OCI-LY1 (cell line): ENCODE results near the gene AFMID.

ENCODE experiments used
- H2AFZ ChIP-seq: fragments of 200-600 bp; sonication (generic), shearing (Covaris generic); 2 replicates; pipeline ENCODE4 v1.6.0; 2014; ENCODE audit warnings: antibody characterized with exemption, mild to moderate bottlenecking, low read length
- H3F3A ChIP-seq: fragments of 200-600 bp; sonication (generic), shearing (Covaris generic); 2 replicates; pipeline ENCODE4 v1.6.0; 2014; ENCODE audit warnings: mild to moderate bottlenecking, antibody characterized with exemption, low read length, moderate library complexity; ENCODE audit not compliant: insufficient read depth
- H3K27ac ChIP-seq: fragments of 200-600 bp; sonication (generic); 2 replicates; pipeline ENCODE4 v1.5.1; 2014; ENCODE audit warnings: low read length, mixed run types, mild to moderate bottlenecking, low read depth; ENCODE audit not compliant: poor library complexity, severe bottlenecking
- H3K27me3 ChIP-seq: fragments of 200-600 bp; sonication (generic); 2 replicates; pipeline ENCODE4 v1.6.0; 2014; ENCODE audit warnings: antibody characterized with exemption, mild to moderate bottlenecking, low read length, moderate library complexity; ENCODE audit not compliant: insufficient read depth
- H3K36me3 ChIP-seq: fragments of 200-600 bp; sonication (generic); 2 replicates; pipeline ENCODE4 v1.6.1; 2014; ENCODE audit warnings: mild to moderate bottlenecking, antibody characterized with exemption, low read length, moderate library complexity, mixed read lengths; ENCODE audit not compliant: insufficient read depth
- H3K4me1 ChIP-seq: fragments of 200-600 bp; sonication (generic); 2 replicates; pipeline ENCODE4 v1.5.1; 2014; ENCODE audit warnings: mild to moderate bottlenecking, low read length, moderate library complexity; ENCODE audit not compliant: insufficient read depth, severe bottlenecking
- H3K4me2 ChIP-seq: fragments of 200-600 bp; sonication (generic), shearing (Covaris generic); 2 replicates; pipeline ENCODE4 v1.6.1; 2014; ENCODE audit warnings: low read length
- H3K4me3 ChIP-seq: fragments of 200-600 bp; sonication (generic); 2 replicates; pipeline ENCODE4 v1.5.1; 2014; ENCODE audit warnings: low read length, low read depth, mild to moderate bottlenecking, mixed read lengths; ENCODE audit not compliant: poor library complexity, severe bottlenecking
- H3K79me2 ChIP-seq: fragments of 200-600 bp; shearing (Covaris generic); 2 replicates; pipeline ENCODE4 v1.6.1; 2016; ENCODE audit warnings: mixed run types, low read length, mixed read lengths; ENCODE audit not compliant: insufficient read depth
- H3K9ac ChIP-seq: fragments of 200-600 bp; sonication (generic), shearing (Covaris generic); 2 replicates; pipeline ENCODE4 v1.6.1; 2014; ENCODE audit warnings: mild to moderate bottlenecking, low read length, mixed read lengths
- H3K9me2 ChIP-seq: fragments of 200-600 bp; sonication (generic), shearing (Covaris generic); 2 replicates; pipeline ENCODE4 v1.6.1; 2014; ENCODE audit warnings: low read depth, mild to moderate bottlenecking, low read length, mixed read lengths
- H3K9me3 ChIP-seq: fragments of 200-600 bp; shearing (Covaris generic); 2 replicates; pipeline ENCODE4 v1.6.1; 2014; ENCODE audit warnings: low read length, mixed read lengths
- H4K20me1 ChIP-seq: fragments of 200-600 bp; sonication (generic), shearing (Covaris generic); 2 replicates; pipeline ENCODE4 v1.6.0; 2016; ENCODE audit warnings: mild to moderate bottlenecking, low read length; ENCODE audit not compliant: insufficient read depth
- EZH2 ChIP-seq: fragments of 200-600 bp; sonication (generic), shearing (Covaris generic); IDR thresholded peaks from 2 replicates; pipeline ENCODE4 v1.8.0; 2017; ENCODE audit warnings: borderline replicate concordance, mixed run types, mild to moderate bottlenecking, antibody characterized with exemption, low read length, moderate library complexity, mixed read lengths
- TF ChIP-seq, protein P1 (sequence below): fragments of 200-600 bp; sonication (generic), shearing (Covaris generic); IDR thresholded peaks from 2 replicates; pipeline ENCODE4 v1.5.1; 2017; ENCODE audit warnings: mild to moderate bottlenecking, antibody characterized with exemption, low read length, moderate library complexity, mixed read lengths

The AFMID gene

DNA sequence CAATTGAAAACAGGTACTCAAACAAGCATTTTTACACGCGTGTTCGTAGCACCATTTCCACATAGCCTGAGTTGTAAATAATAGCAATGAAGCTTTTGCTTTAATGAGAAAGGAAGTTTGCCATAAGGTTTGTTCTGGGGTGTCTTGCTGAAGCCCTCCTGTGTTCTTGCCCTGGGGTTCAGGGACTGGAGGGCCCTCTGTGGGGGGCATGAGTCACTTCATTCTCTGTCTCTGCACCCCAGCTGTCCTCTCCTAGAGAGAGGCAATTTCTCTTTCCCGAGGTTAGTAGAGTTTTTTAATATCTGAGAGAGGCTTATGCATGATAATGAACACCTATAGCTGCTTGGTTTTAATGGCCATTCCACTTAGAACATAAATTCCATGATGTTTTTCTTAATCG, 9.6 kb downstream of the AFMID start:
- Histone ChIP-seq H3K27ac (no peak overlapping the region), H3F3A (no peaks in the 10 kb centered on the region), H3K9ac (no peak overlapping the region), H3K36me3 (peaks cover 86% of the 10 kb centered on the region), H3K27me3 (no peaks in the 10 kb centered on the region), H3K4me2 (no peak overlapping the region), H2AFZ (no peak overlapping the region), H3K9me3 (no peaks in the 10 kb centered on the region), H3K79me2 (peaks cover 4% of the 10 kb centered on the region; the same call in 1 of the 2 replicates), H3K9me2 (no peaks in the 10 kb centered on the region), H3K4me3 (no peak overlapping the region), H4K20me1 (no peaks in the 10 kb centered on the region), H3K4me1 (peaks cover 20% of the 10 kb centered on the region)
- no peak for TF ChIP-seq EZH2
- TF ChIP-seq, protein P1, sequence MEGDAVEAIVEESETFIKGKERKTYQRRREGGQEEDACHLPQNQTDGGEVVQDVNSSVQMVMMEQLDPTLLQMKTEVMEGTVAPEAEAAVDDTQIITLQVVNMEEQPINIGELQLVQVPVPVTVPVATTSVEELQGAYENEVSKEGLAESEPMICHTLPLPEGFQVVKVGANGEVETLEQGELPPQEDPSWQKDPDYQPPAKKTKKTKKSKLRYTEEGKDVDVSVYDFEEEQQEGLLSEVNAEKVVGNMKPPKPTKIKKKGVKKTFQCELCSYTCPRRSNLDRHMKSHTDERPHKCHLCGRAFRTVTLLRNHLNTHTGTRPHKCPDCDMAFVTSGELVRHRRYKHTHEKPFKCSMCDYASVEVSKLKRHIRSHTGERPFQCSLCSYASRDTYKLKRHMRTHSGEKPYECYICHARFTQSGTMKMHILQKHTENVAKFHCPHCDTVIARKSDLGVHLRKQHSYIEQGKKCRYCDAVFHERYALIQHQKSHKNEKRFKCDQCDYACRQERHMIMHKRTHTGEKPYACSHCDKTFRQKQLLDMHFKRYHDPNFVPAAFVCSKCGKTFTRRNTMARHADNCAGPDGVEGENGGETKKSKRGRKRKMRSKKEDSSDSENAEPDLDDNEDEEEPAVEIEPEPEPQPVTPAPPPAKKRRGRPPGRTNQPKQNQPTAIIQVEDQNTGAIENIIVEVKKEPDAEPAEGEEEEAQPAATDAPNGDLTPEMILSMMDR = no peak

DNA sequence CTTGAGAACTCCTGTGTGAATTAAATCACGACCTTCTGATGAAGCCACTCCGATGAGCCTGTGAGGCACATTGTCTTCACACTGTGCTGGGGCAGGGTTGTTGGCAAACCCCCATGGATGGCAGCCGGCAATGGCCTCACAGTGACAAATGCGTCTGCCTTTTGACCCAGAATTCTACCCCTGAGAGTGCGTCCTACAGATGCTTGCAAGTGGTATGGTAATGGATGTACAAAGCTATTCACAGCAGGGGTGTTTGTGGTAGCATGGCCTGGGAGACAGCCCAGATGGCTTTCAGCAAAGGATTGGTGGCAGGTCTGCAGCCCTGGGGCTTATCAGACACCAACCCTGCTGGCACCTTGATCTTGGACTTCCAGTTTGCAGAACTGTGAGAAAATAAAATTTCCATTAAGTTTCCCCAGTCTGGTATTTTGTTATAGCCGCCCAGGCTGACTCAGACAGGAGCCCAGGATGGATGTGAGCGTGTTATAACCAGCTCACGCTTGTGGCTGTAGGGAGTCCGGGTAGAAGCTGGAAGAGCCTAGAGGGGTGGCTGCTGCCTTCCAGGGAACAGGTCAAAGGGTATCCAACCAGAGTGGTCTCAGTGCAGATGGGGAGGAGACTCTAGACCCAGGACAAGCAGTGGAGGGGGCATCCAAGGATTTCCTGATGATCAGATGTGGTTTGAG, 10.1 kb downstream of the AFMID start:
- Histone ChIP-seq H3K79me2 (peaks cover 4% of the 10 kb centered on the region; the same call in 1 of the 2 replicates), H4K20me1 (no peaks in the 10 kb centered on the region), H3K9ac (no peak overlapping the region), H3K36me3 (peaks cover 84% of the 10 kb centered on the region), H3K27ac (no peak overlapping the region), H2AFZ (no peak overlapping the region), H3K9me2 (no peaks in the 10 kb centered on the region), H3K9me3 (no peaks in the 10 kb centered on the region), H3K4me1 (peaks cover 14% of the 10 kb centered on the region), H3F3A (no peaks in the 10 kb centered on the region), H3K4me2 (no peak overlapping the region), H3K27me3 (no peaks in the 10 kb centered on the region), H3K4me3 (no peak overlapping the region)
- TF ChIP-seq, protein P1 = no peak
- no peak for TF ChIP-seq EZH2

GRCh38 chr17:78200451-78200850, 13.3 kb downstream of the AFMID start:
- no peaks in the 10 kb centered on the region for H3F3A ChIP-seq
- H4K20me1 ChIP-seq = no peaks in the 10 kb centered on the region
- no peak overlapping the region for H3K9ac ChIP-seq
- no peak overlapping the region for H3K4me3 ChIP-seq
- peaks cover 89% of the 10 kb centered on the region for H3K36me3 ChIP-seq
- H3K4me2 ChIP-seq = no peak overlapping the region
- H3K79me2 ChIP-seq = 0 out of 2 replicates have a peak, but pooled peaks cover 4% of the 10 kb centered on the region
- H3K9me2 ChIP-seq = no peaks in the 10 kb centered on the region
- no peaks in the 10 kb centered on the region for H3K9me3 ChIP-seq
- no peak overlapping the region for H3K27ac ChIP-seq
- no peak overlapping the region for H2AFZ ChIP-seq
- H3K27me3 ChIP-seq = no peaks in the 10 kb centered on the region
- no peak for TF ChIP-seq EZH2
- TF ChIP-seq, protein P1 = no peak
- no peaks in the 10 kb centered on the region for H3K4me1 ChIP-seq
